OCI-LY3 (cell line): Measurements from ENCODE around the gene TM4SF18.
A peak's percentile ranks its signal among the peaks of the same experiment; 100 is the strongest.

Experiments used
- H2AFZ ChIP-seq: fragments of 200-600, 300-600 bp; shearing (Covaris generic); 2 replicates; pipeline ENCODE4 v1.6.0; 2014; ENCODE audit warnings: antibody characterized with exemption, low read depth, low read length
- H3K27ac ChIP-seq: fragments of 200-600, 300-600 bp; sonication (generic); 2 replicates; pipeline ENCODE4 v1.5.1; 2014; ENCODE audit warnings: mild to moderate bottlenecking, low read length, moderate library complexity, mixed read lengths
- H3K27me3 ChIP-seq: fragments of 200-600, 300-600 bp; sonication (generic); 2 replicates; pipeline ENCODE4 v1.6.1; 2014; ENCODE audit warnings: low read depth, low read length, mixed read lengths
- H3K36me3 ChIP-seq: fragments of 200-600, 300-600 bp; sonication (generic); replicated peaks from 2 replicates; pipeline ENCODE3; 2014; ENCODE audit warnings: low read depth, low read length, mixed read lengths
- H3K4me1 ChIP-seq: fragments of 300-600, 200-600 bp; sonication (generic); 2 replicates; pipeline ENCODE4 v1.6.1; 2014; ENCODE audit warnings: low read length, mixed read lengths
- H3K4me2 ChIP-seq: fragments of 200-600, 300-600 bp; sonication (generic); 2 replicates; pipeline ENCODE4 v1.6.1; 2014; ENCODE audit warnings: low read length, mixed read lengths
- H3K4me3 ChIP-seq: fragments of 300-600, 200-600 bp; sonication (generic); 2 replicates; pipeline ENCODE4 v1.5.1; 2014; ENCODE audit warnings: antibody characterized with exemption, mild to moderate bottlenecking, low read length, moderate library complexity
- H3K79me2 ChIP-seq: fragments of 300-600, 200-600 bp; shearing (Covaris generic); 2 replicates; pipeline ENCODE4 v1.6.1; 2014; ENCODE audit warnings: mild to moderate bottlenecking, low read length, mixed read lengths
- H3K9ac ChIP-seq: fragments of 300-600, 200-600 bp; shearing (Covaris generic); 2 replicates; pipeline ENCODE4 v1.6.0; 2014; ENCODE audit warnings: mild to moderate bottlenecking, low read length, moderate library complexity
- H3K9me3 ChIP-seq: fragments of 200-600, 300-600 bp; shearing (Covaris generic); 2 replicates; pipeline ENCODE4 v1.6.1; 2014; ENCODE audit warnings: low read length, mixed read lengths; ENCODE audit not compliant: insufficient read depth
- H4K20me1 ChIP-seq: fragments of 200-600, 300-600 bp; sonication (generic); 2 replicates; pipeline ENCODE4 v1.6.1; 2016; ENCODE audit warnings: low read length, mixed read lengths; ENCODE audit not compliant: insufficient read depth
- CTCF ChIP-seq: fragments of 200-600, 300-600 bp; sonication (generic); IDR thresholded peaks from 2 replicates; pipeline ENCODE4 v1.5.1; 2014; ENCODE audit warnings: antibody characterized with exemption, low read length, low read depth
- EZH2phosphoT487 ChIP-seq: fragments of 200-600 bp; shearing (Covaris generic); IDR thresholded peaks from 2 replicates; pipeline ENCODE4 v1.6.1; 2018; ENCODE audit warnings: antibody characterized with exemption, mixed run types, low read depth

TM4SF18 gene

GRCh38 chr3:149299938-149300801 is 33.3 kb downstream of the TM4SF18 start:
- Histone ChIP-seq H3K9ac (no peak overlapping the region), H3K4me2 (no peak overlapping the region), H4K20me1 (no peaks in the 10 kb centered on the region), H3K79me2 (no peaks in the 10 kb centered on the region), H3K9me3 (no peaks in the 10 kb centered on the region), H3K4me1 (0 out of 2 replicates have a peak, but pooled peaks cover 4% of the 10 kb centered on the region), H3K36me3 (no peaks in the 10 kb centered on the region), H2AFZ (no peak overlapping the region), H3K27ac (no peak overlapping the region), H3K27me3 (0 out of 2 replicates have a peak, but pooled peaks cover 11% of the 10 kb centered on the region), H3K4me3 (no peak overlapping the region)
- TF ChIP-seq EZH2phosphoT487: no peak
- no peak for TF ChIP-seq CTCF

- H3K27ac ChIP-seq: no peak overlapping the region
- H3K4me2 ChIP-seq: no peak overlapping the region
- no peaks in the 10 kb centered on the region for H3K9me3 ChIP-seq
- 0 out of 2 replicates have a peak, but pooled peaks cover 11% of the 10 kb centered on the region for H3K27me3 ChIP-seq
- H3K79me2 ChIP-seq: no peaks in the 10 kb centered on the region
- H3K36me3 ChIP-seq: no peaks in the 10 kb centered on the region
- H3K4me1 ChIP-seq: peaks cover 15% of the 10 kb centered on the region
- no peak overlapping the region for H3K4me3 ChIP-seq
- H4K20me1 ChIP-seq: no peaks in the 10 kb centered on the region
- TF ChIP-seq EZH2phosphoT487 (no peak), CTCF (no peak)
- no peak overlapping the region for H3K9ac ChIP-seq
- no peak overlapping the region for H2AFZ ChIP-seq
These were observed 36.5 kb downstream of the TM4SF18 start for GRCh38 chr3:149296972-149297371.

GRCh38 chr3:149292666-149293065 is 40.8 kb downstream of the TM4SF18 start:
- Histone ChIP-seq H4K20me1 (no peaks in the 10 kb centered on the region), H2AFZ (no peak overlapping the region), H3K9me3 (no peaks in the 10 kb centered on the region), H3K4me3 (no peak overlapping the region), H3K4me1 (peaks cover 15% of the 10 kb centered on the region), H3K27me3 (0 out of 2 replicates have a peak, but pooled peaks cover 4% of the 10 kb centered on the region), H3K36me3 (no peaks in the 10 kb centered on the region), H3K27ac (no peak overlapping the region), H3K4me2 (no peak overlapping the region), H3K79me2 (no peaks in the 10 kb centered on the region), H3K9ac (no peak overlapping the region)
- TF ChIP-seq CTCF: no peak
- no peak for TF ChIP-seq EZH2phosphoT487

- H3K4me2 ChIP-seq: no peak overlapping the region
- H3K9me3 ChIP-seq: no peaks in the 10 kb centered on the region
- H3K4me1 ChIP-seq: peaks cover 15% of the 10 kb centered on the region
- no peak overlapping the region for H3K9ac ChIP-seq
- H3K27me3 ChIP-seq: no peaks in the 10 kb centered on the region
- H4K20me1 ChIP-seq: no peaks in the 10 kb centered on the region
- H3K27ac ChIP-seq: no peak overlapping the region
- no peaks in the 10 kb centered on the region for H3K79me2 ChIP-seq
- no peak overlapping the region for H3K4me3 ChIP-seq
- TF ChIP-seq CTCF (peak; percentile 69), EZH2phosphoT487 (no peak)
- no peak overlapping the region for H2AFZ ChIP-seq
- H3K36me3 ChIP-seq: no peaks in the 10 kb centered on the region
These were observed 42.3 kb downstream of the TM4SF18 start for GRCh38 chr3:149291178-149291577.
